ENCODE results near the gene ZGPAT.

DNA sequence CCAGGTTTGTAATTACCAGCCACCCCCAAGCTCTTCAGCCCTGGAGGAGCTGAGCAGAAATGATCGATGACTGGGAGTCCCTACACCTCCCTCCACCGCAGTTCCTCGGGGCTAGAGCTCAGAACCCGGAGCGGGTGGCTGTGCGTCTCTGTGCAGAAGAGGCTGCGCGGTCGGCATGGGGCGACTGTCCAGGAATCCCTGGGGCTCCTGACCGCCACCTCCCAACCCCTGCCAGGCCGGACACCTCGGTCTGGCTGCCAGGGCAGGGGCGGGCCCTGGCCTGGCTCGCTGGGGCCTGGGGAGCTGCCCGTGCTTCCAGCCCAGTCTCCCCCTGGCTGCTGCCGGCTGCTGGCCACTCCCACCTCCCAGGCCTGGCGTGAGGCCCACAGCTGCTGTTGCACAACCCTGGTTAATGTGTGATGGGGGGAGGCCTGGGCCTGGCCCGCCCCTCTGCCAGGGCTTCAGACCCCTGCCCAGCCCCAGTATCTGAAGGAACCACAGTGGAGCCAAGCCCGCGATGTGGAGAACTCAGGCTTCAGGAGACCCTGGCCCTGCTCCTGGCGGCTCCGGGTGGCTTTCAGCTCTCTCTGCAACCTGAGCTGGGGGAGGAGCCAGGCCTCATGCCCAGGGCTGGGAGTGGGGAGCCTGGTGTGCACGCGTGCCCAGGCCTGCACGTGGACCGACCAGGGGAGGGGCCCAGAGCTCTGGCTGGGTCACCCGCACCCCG lies 33.0 kb downstream of the ZGPAT start:
- TF ChIP-seq, protein P1, sequence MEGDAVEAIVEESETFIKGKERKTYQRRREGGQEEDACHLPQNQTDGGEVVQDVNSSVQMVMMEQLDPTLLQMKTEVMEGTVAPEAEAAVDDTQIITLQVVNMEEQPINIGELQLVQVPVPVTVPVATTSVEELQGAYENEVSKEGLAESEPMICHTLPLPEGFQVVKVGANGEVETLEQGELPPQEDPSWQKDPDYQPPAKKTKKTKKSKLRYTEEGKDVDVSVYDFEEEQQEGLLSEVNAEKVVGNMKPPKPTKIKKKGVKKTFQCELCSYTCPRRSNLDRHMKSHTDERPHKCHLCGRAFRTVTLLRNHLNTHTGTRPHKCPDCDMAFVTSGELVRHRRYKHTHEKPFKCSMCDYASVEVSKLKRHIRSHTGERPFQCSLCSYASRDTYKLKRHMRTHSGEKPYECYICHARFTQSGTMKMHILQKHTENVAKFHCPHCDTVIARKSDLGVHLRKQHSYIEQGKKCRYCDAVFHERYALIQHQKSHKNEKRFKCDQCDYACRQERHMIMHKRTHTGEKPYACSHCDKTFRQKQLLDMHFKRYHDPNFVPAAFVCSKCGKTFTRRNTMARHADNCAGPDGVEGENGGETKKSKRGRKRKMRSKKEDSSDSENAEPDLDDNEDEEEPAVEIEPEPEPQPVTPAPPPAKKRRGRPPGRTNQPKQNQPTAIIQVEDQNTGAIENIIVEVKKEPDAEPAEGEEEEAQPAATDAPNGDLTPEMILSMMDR (IDR thresholded peaks at IDR 0.05), result no peak
- peak in 1 of 4 donors; percentile 1 for TF ChIP-seq EP300 (IDR thresholded peaks at IDR 0.05)
